Bronchial epithelial cell (primary cell): ENCODE data around the gene WFDC6. TPM values are rescaled to one million over a fixed set of nuclear protein-coding genes. Genes with fewer than 3 reads are reported as not detected.
"Not testable (repeated sequence)": the region's sequence is repeated elsewhere in the genome, so short reads cannot be mapped to it uniquely, and the experiment has no call there.

ENCODE experiments used
- DNase-seq: peaks from one replicate; pipeline ENCODE4 v3.0.0-alpha.2; 2010; ENCODE audit warnings: low read depth
- FAIRE-seq: peaks from 2 replicates; lab custom pipeline; 2011; peaks lifted over from hg19 to GRCh38; lab: Jason Lieb, UNC
- H3K27me3 ChIP-seq: 2 replicates; pipeline ENCODE4 v1.5.1; 2011; ENCODE audit warnings: low read length; ENCODE audit not compliant: control insufficient read depth, insufficient read depth
- H3K36me3 ChIP-seq: 2 replicates; pipeline ENCODE4 v1.5.1; 2011; ENCODE audit warnings: low read length; ENCODE audit not compliant: control insufficient read depth, insufficient read depth
- H3K4me3 ChIP-seq: 2 replicates; pipeline ENCODE4 v1.5.1; 2011; ENCODE audit warnings: mild to moderate bottlenecking, low read depth, low read length, control low read depth
- total RNA-seq: library from RNA; depleted of rRNA; stranded (reverse); fragments of >200 nt; gene quantifications from 2 replicates; pipeline ENCODE4 v1.2.1, GENCODE V29; 2014
- TF ChIP-seq, protein P1 (sequence below): IDR thresholded peaks from 2 replicates; pipeline ENCODE4 v1.5.1; 2011; ENCODE audit warnings: mild to moderate bottlenecking, moderate library complexity, low read length, control low read depth, inconsistent platforms; ENCODE audit not compliant: insufficient read depth, severe bottlenecking

Gene WFDC6
- total RNA-seq, 1 donor from 2014 or later, result not detected

DNA sequence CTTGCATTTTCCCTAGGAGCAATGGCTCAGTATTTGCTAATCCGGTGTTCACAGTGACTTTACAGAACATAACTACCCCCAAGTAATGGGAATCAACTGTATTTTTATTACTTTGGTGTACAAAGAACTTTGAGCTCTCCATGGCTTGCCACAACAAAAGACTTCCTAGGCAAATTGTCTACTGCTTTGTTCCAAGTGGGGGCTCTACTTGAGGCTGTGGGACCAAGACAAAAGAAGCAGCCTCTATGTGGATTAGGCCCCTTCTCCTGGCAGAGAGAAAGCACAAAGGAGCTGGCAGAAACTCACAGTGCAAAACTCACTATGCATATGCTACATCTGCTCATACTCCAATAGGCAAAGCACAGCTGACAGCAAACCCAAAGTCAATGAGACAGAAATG lies 38.9 kb upstream of the WFDC6 start:
- TF ChIP-seq, protein P1, sequence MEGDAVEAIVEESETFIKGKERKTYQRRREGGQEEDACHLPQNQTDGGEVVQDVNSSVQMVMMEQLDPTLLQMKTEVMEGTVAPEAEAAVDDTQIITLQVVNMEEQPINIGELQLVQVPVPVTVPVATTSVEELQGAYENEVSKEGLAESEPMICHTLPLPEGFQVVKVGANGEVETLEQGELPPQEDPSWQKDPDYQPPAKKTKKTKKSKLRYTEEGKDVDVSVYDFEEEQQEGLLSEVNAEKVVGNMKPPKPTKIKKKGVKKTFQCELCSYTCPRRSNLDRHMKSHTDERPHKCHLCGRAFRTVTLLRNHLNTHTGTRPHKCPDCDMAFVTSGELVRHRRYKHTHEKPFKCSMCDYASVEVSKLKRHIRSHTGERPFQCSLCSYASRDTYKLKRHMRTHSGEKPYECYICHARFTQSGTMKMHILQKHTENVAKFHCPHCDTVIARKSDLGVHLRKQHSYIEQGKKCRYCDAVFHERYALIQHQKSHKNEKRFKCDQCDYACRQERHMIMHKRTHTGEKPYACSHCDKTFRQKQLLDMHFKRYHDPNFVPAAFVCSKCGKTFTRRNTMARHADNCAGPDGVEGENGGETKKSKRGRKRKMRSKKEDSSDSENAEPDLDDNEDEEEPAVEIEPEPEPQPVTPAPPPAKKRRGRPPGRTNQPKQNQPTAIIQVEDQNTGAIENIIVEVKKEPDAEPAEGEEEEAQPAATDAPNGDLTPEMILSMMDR, result no peak
- Histone ChIP-seq H3K4me3 (no peak overlapping the region), H3K36me3 (no peaks in the 10 kb centered on the region), H3K27me3 (peaks cover 2% of the 10 kb centered on the region)
- no peak for FAIRE-seq
- no peak for DNase-seq

DNA sequence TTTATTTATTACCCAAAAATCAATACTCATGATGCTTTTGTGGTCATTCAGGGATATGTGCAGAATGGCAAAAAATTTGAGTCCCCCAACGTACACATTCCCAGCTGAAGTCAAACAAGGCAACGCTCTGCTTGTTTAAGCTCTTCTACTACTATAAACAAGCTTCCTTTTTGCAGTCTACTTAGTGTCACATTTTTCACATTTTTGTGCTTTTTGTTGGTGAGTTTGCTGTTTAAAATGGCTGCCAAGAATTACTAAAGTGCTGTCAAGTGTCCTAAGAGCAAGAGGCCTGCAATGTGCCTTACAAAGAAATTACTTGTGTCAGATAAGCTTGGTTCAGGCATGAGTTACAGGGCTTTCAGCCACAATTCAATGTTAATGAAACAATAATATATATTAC lies 37.7 kb upstream of the WFDC6 start:
- DNase-seq (no peak), FAIRE-seq (no peak)
- Histone ChIP-seq H3K27me3 (no peaks in the 10 kb centered on the region), H3K4me3 (no peak overlapping the region), H3K36me3 (no peaks in the 10 kb centered on the region)
- TF ChIP-seq, protein P1, result no peak

DNA sequence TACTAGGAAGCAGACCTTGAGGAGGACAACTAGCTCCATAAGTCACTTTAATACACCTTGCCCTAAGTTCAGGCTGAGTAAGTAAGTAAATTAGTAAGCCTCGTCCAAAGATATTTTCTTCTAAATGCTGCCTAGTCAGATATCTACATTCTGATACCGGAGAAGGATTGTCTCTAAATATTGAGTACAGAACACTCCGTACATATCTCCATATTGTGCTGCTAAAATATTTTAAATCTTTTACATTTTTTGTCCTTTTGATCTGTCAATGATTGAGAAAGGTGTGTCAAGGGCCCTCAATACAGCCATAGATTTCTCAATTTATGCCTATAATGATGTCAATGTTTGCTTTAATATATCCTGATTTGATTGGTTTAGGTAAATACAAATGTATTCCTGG lies 36.6 kb upstream of the WFDC6 start:
- Histone ChIP-seq H3K36me3 (no peaks in the 10 kb centered on the region), H3K27me3 (no peaks in the 10 kb centered on the region), H3K4me3 (no peak overlapping the region)
- TF ChIP-seq, protein P1, result no peak
- DNase-seq (no peak), FAIRE-seq (no peak)

DNA sequence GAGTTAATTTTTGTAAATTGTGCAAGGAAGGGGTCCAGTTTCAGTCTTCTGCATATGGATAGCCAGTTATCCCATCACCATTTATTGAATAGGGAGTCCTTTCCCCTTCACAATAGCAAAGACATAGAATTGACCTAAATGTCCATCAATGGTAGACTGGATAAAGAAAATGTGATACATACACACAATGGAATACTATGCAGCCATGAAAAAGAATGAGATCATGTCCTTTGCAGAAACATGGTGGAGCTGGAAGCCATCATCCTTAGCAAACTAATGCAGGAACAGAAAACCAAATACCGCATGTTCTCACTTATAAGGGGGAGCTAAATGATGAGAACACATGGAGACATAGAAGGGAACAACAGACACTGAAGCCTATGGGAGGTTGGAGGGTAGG lies 30.4 kb upstream of the WFDC6 start:
- not testable (repeated sequence) for H3K4me3 ChIP-seq, FAIRE-seq, DNase-seq

DNA sequence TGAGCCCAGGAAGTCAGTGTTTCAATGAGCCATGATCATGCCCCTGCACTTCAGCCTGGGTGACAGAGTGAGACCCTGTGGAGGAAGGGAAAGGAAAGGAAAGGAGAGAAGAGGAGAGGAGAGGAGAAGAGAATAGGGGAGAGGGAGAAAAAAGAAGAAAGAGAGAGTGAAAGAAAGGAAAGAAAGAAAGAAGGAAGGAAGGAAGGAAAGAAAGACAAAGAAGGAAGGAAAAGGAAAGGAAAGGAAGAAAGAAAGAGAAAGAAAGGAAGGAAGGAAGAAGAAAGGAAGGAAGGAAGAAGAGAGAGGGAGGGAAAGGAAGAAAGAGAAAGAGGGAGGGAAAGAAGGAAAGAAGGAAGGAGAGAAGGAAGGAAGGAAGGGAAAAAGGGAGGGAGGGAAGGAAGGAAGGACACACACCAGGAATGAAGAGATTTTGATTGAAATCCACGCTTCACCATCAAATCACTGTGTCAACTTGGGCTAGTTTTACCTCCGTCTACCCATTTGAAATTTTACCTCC lies 25.5 kb upstream of the WFDC6 start:
- DNase-seq, result no peak
- no peak for FAIRE-seq
- Histone ChIP-seq H3K4me3 (no peak overlapping the region), H3K27me3 (peaks cover 2% of the 10 kb centered on the region), H3K36me3 (no peaks in the 10 kb centered on the region)
- TF ChIP-seq, protein P1, result no peak

More for the DNA sequence above, 30.4 kb upstream of the WFDC6 start:
- not testable (repeated sequence) for H3K36me3 ChIP-seq, H3K27me3 ChIP-seq

DNA sequence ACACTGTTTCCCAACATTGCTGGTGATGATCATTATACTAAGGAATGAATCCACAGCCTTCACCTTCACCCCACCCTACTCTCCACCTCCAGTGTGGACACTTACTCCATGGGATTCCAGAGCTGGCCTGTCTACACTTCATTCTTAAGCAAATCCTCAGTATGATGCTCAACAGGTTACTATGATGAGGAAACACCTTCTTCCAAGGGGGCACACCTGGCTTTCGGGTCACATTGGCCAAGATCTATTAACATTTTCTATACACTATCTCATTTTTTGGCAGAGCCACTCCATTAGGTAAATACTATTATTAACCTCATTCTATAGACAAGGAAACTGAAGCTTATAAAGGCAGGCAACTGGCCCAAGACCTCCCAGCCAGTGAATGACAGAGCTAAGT lies 15.9 kb upstream of the WFDC6 start:
- H3K4me3 ChIP-seq, result no peak overlapping the region
- H3K27me3 ChIP-seq, result peaks cover 4% of the 10 kb centered on the region
- FAIRE-seq (no peak), DNase-seq (no peak)
- no peaks in the 10 kb centered on the region for H3K36me3 ChIP-seq
- TF ChIP-seq, protein P1, result no peak
